Measurements from ENCODE around the gene SPATA25.

- no peak for TF ChIP-seq EP300 (IDR thresholded peaks at IDR 0.05)
- TF ChIP-seq CTCF (IDR thresholded peaks at IDR 0.05) = no peak
- no peak for TF ChIP-seq POLR2A (IDR thresholded peaks at IDR 0.05)
- no peak for TF ChIP-seq POLR2AphosphoS5 (IDR thresholded peaks at IDR 0.05)
Measured at GRCh38 chr20:45840700-45841198, 46.7 kb downstream of the SPATA25 start.
